GM21367 (cell line): ENCODE measurements around the gene PRKCE.
A peak's percentile ranks its signal among the peaks of the same experiment; 100 is the strongest.
"Not testable (repeated sequence)": the region's sequence is repeated elsewhere in the genome, so short reads cannot be mapped to it uniquely, and the experiment has no call there.

Source experiments
- ATAC-seq: cut with Tn5 transposase; IDR thresholded peaks from one replicate; pipeline ENCODE4 v1.9.1; 2021; ENCODE audit not compliant: unreplicated experiment

Gene PRKCE

DNA sequence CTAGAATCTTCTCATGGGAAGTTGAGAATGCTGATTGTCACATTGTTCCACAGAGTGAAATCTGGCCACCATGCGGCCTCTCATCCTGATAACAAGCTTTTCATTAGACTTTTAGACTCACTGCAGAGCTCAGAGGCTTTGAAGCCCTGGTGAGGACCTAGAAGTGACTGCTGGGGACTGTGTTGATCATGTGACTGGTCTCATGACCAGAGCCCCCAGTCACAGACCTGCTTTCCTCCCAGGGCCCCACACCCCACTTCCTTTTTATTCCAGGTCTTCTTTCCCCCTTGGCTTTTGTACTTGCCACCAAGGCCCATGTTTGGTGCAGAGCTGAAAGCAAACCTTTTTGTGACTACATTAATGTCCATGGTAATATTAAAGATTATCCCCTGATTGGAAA is 45.2 kb downstream of the PRKCE start:
- no peak for ATAC-seq

GRCh38 chr2:45697190-45697589 is 45.7 kb downstream of the PRKCE start:
- ATAC-seq: no peak

- ATAC-seq: no peak
These were observed 47.1 kb downstream of the PRKCE start for GRCh38 chr2:45698554-45698953.

GRCh38 chr2:45699032-45699658 is 47.7 kb downstream of the PRKCE start:
- peak; percentile 50 for ATAC-seq

- ATAC-seq: no peak
These were observed 49.0 kb downstream of the PRKCE start for GRCh38 chr2:45700407-45701013.

- ATAC-seq: no peak
These were observed 53.8 kb downstream of the PRKCE start for GRCh38 chr2:45705233-45705632.

DNA sequence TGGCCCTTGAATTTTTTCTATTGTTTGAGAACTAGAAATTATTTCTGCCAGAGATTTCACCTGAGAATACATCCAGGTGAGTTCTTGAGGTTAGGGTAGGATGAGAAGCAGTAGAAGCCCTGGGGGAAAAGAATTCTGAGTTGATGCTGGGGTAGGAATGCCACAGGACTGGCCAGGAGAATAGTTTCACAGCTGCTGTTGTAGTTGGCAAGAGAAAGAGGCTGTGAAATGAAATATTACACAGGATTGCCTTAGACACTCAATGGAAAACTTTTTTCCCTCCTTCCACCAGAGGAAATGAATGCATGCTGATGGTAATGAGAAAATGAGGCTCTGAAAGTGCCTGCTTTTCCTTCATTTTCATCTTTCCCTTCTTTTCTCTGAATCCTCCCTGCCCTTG is 54.6 kb downstream of the PRKCE start:
- no peak for ATAC-seq

DNA sequence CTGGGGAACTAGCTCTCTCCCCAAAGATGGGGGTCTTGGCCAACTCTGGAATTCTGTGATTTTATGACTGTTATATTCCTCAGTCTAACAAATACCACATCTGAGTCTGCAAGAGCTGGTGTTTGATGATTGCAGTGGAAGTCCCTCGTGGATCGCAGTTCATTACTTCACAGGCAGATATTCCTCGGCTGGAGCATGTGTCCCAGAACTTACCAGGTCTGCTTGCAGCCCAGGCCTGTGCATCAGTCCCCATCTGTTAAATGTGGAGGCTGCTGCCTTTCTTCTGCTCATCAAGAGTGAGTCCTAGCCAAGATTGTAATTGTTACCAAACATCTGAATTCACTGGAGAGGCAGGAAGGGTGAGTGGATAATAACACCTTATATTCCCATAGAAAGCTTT is 55.5 kb downstream of the PRKCE start:
- no peak for ATAC-seq

DNA sequence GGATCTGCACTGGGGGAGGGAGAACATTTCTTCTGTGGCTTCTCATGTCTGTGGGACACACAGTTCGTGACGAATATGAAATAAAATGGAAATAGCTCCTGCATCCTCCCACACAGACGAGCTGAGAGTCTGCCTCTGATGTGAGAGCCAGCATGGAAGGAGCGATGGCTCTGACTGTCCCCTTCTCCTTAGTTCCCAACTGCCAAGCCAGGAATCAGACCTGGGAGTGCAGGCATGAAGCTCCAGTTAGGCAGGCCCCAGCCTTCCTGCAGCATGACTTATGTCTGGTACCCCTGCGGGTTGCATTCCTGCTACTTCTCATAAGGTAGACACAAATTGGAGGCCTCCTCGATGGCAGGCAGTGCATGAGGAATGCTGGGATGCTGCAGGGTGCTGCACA is 56.2 kb downstream of the PRKCE start:
- no peak for ATAC-seq

GRCh38 chr2:45708501-45708900 is 57.0 kb downstream of the PRKCE start:
- no peak for ATAC-seq

GRCh38 chr2:45709137-45709536 is 57.7 kb downstream of the PRKCE start:
- ATAC-seq: no peak

DNA sequence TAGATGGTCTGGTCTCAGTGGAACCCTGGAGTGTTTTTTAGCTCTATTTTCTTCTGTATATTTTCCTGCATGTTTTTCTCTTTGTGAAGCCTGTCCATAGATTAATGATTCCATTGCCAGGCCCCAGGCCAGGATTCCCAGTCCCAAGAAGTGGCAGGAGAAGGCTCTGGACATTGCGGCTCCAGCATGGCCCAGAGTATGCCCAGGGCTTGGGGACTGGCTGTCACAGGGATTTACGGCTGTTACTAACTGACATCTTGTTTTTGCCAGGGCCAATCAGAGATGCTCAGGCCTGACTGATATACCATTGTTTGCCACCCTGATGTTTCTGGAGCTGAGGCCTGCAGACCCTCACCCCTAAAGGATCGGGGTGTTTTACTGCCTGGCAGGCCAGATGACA is 59.0 kb downstream of the PRKCE start:
- no peak for ATAC-seq

GRCh38 chr2:45711224-45711623 is 59.7 kb downstream of the PRKCE start:
- no peak for ATAC-seq

- no peak for ATAC-seq
These were observed 61.1 kb downstream of the PRKCE start for GRCh38 chr2:45712570-45712969.

DNA sequence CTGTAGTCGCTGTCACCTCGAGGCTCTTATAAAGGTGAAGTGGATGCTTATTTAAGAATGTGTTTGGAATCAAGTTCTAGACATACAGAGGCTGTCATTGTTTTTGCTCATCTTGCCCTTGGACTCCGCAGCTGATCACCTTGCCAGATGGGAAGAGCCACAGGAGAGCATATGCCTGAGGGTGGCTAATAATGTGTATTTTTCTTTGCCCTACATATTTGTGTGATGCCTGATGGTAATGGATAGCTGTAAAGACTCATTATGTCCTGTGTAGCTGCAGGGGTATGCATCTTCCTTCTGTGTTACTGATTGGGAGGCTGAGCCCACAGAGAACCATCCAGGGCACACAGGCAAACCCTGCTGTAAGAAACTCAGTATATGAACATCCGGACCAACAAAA is 61.7 kb downstream of the PRKCE start:
- ATAC-seq: no peak

DNA sequence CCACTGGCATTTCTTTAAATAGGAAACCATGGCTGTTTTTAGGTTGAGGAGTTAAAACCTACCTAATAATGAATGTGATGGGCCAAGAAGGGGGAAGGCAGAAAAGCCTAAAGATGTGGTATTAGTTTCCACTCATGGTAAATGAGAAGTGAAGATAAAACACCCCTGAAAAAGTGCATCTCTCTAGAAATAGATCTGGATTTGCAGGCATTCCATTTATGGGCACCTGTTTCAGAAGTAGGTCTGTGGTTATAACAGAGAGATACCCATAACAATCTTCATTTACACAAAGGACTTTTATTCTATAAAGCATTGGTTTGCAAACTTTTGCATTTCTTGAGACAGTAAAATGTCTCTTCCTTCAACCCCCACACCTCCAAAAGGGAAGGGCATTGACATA is 62.1 kb downstream of the PRKCE start:
- ATAC-seq: no peak

DNA sequence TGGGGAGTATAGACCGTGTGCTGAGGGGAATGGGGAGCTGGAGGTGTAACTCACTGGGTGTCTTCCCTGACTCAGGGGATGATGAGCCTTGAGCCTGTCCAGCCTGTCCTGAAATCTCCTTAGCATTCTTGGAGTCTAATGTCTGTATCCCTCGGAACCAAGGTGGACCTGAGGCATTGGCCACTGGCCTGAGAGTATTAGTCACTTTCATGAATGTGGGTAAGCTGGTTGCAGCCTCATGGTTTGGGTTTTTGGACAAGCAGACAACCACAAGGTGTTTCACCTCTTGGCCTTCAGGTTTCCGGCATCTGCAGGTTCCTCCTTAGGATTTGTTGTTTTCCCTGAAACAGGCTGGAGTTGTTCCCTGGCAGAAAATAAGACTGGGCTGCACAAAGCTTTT is 63.2 kb downstream of the PRKCE start:
- ATAC-seq: no peak

DNA sequence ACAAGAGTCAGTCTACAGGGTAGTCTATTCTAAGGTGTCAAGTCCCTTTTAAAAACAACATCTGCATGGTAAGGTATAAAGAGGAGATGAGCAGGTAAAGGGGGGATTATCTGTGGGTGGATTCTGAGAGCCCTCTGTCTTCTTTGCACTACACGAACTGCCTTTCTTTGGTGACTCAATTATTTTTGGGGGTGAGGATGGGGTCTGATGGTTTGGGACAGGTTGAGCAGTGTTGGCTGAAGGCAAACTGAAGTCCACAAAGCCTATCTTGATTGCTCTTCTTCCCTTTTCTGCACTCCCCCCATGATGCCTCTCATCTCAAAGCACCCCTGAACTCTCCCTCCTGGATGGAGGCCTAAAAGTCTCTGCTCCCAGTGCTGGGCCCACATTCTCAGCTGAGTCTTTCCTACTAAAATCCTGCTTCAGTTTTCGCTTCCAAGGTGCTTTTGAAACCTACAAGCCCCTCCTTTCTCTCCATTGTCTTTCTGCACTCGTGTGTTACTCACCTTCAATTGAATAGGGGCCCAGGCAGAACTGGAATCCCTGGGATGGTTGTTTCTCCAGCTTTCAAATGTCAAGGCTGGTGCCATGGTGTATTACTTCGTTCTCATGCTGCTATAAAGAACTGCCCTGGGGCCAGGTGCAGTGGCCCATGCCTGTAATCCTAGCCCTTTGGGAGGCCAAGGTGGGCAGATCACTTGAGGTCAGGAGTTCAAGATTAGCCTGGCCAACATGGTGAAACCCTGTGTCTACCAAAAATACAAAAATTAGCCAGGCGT is 64.3 kb downstream of the PRKCE start:
- ATAC-seq: no peak

GRCh38 chr2:45716432-45716831 is 65.0 kb downstream of the PRKCE start:
- not testable (repeated sequence) for ATAC-seq

DNA sequence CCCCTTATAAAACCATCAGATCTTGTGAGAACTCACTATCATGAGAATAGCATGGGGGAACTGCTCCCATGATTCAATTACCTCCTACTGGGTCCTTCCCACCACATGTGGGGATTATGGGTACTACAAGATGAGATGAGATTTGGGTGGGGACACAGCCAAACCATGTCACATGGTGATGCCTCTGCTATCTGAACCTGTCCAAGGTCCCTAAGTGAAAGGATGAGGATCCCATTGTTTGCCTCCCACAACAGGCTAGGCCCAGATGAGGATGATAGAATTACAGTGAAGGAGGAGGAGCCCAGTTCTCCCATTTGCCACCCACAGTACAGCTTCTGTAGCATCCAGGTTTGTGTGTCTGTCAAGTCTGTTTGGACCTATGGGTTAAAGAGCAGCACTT is 65.4 kb downstream of the PRKCE start:
- no peak for ATAC-seq

GRCh38 chr2:45720210-45720609 is 68.7 kb downstream of the PRKCE start:
- no peak for ATAC-seq

- no peak for ATAC-seq
These were observed 69.7 kb downstream of the PRKCE start for GRCh38 chr2:45721150-45721549.
